ENCODE data around the gene CD27. TPM values are rescaled to one million over a fixed set of nuclear protein-coding genes. Genes with fewer than 3 reads are reported as not detected.
"Not testable (repeated sequence)": the region's sequence is repeated elsewhere in the genome, so short reads cannot be mapped to it uniquely, and the experiment has no call there.

Gene CD27
- total RNA-seq, 2 experiments from 2014 or later: 112 to 131 TPM

- no peak for DNase-seq
- peaks cover 46% of the 10 kb centered on the region for H3K36me3 Mint-ChIP-seq (ENCODE audit: low read depth)
- CTCF ChIA-PET: interaction anchor here (0.6 to 4.7 kb wide), 15 partner anchors 9 to 147 kb away, joined by 3 to 40 read pairs (median 6); partner anchors contain the start of gene MRPL51
Measured at GRCh38 chr12:6469609-6470374, 25.0 kb downstream of the CD27 start.

GRCh38 chr12:6470375-6471163 lies 25.8 kb downstream of the CD27 start, which contains the start of gene VAMP1:
Gene VAMP1 (minus strand): TSS chr12:6470677. CDS start chr12:6470531, 146 bp downstream.
- H3K4me3 Mint-ChIP-seq: peak within 1 kb of the TSS; percentile 93
- peak; percentile 93 for ATAC-seq
- no peaks in the 10 kb centered on the region for H3K9me3 Mint-ChIP-seq (ENCODE audit: insufficient read depth)
- peaks cover 56% of the 10 kb centered on the region for H3K4me1 Mint-ChIP-seq (ENCODE audit: low read depth)
- H3K36me3 Mint-ChIP-seq (ENCODE audit: low read depth): peaks cover 41% of the 10 kb centered on the region
- ChIA-PET POLR2A (interaction anchor here (0.7 to 4.8 kb wide), 33 partner anchors 9 to 474 kb away, joined by 3 to 61 read pairs (median 9); partner anchors contain the start of genes C12orf57, CD27, GAPDH and MRPL51), CTCF (interaction anchor here (0.6 to 4.7 kb wide), 18 partner anchors 9 to 420 kb away, joined by 3 to 40 read pairs (median 4); partner anchors contain the start of gene MRPL51)
- peak; percentile 99 for DNase-seq
- H3K27ac Mint-ChIP-seq: peak within 1 kb of the TSS; percentile 93
- peaks cover 2% of the 10 kb centered on the region for H3K27me3 Mint-ChIP-seq (ENCODE audit: low read depth)

More at GRCh38 chr12:6469609-6470374, 25.0 kb downstream of the CD27 start:
- peak overlapping the region; percentile 93 for H3K4me3 Mint-ChIP-seq
- POLR2A ChIA-PET: interaction anchor here (0.8 to 4.8 kb wide), 30 partner anchors 8 to 474 kb away, joined by 3 to 61 read pairs (median 10); partner anchors contain the start of genes C12orf57, CD27, GAPDH and MRPL51
- H3K4me1 Mint-ChIP-seq (ENCODE audit: low read depth): peaks cover 61% of the 10 kb centered on the region
- no peak for ATAC-seq
- H3K9me3 Mint-ChIP-seq (ENCODE audit: insufficient read depth): no peaks in the 10 kb centered on the region
- peak overlapping the region; percentile 93 for H3K27ac Mint-ChIP-seq
- H3K27me3 Mint-ChIP-seq (ENCODE audit: low read depth): peaks cover 2% of the 10 kb centered on the region

- DNase-seq (no peak), ATAC-seq (no peak)
- ChIA-PET CTCF (interaction anchor here (1.0 to 4.2 kb wide), 8 partner anchors 9 to 149 kb away, joined by 3 to 40 read pairs (median 6); partner anchors contain the start of gene MRPL51), POLR2A (interaction anchor here (1.2 to 4.8 kb wide), 3 partner anchors 21 to 65 kb away, joined by 4 to 61 read pairs (median 39); partner anchors contain the start of genes CD27, GAPDH and MRPL51)
- peaks cover 42% of the 10 kb centered on the region for H3K4me1 Mint-ChIP-seq (ENCODE audit: low read depth)
- H3K36me3 Mint-ChIP-seq (ENCODE audit: low read depth): peaks cover 27% of the 10 kb centered on the region
- no peaks in the 10 kb centered on the region for H3K9me3 Mint-ChIP-seq (ENCODE audit: insufficient read depth)
- H3K27me3 Mint-ChIP-seq (ENCODE audit: low read depth): peaks cover 2% of the 10 kb centered on the region
- no peak overlapping the region for H3K27ac Mint-ChIP-seq
- no peak overlapping the region for H3K4me3 Mint-ChIP-seq
Measured at GRCh38 chr12:6471989-6472360, 27.2 kb downstream of the CD27 start.

- ATAC-seq: no peak
- Mint-ChIP-seq H3K4me1 (ENCODE audit: low read depth) (peaks cover 37% of the 10 kb centered on the region), H3K4me3 (no peak overlapping the region), H3K27me3 (ENCODE audit: low read depth) (peaks cover 3% of the 10 kb centered on the region), H3K36me3 (ENCODE audit: low read depth) (peaks cover 22% of the 10 kb centered on the region), H3K9me3 (ENCODE audit: insufficient read depth) (no peaks in the 10 kb centered on the region), H3K27ac (no peak overlapping the region)
- POLR2A ChIA-PET: interaction anchor here (1.2 to 4.8 kb wide), 3 partner anchors 21 to 65 kb away, joined by 4 to 61 read pairs (median 39); partner anchors contain the start of genes CD27, GAPDH and MRPL51
- no peak for DNase-seq
- CTCF ChIA-PET: interaction anchor here (1.5 to 4.2 kb wide), 4 partner anchors 9 to 65 kb away, joined by 3 to 40 read pairs (median 10); partner anchors contain the start of gene MRPL51
Measured at GRCh38 chr12:6472491-6472890, 27.7 kb downstream of the CD27 start.

- POLR2A ChIA-PET, DNase-seq: not testable (repeated sequence)
- peaks cover 12% of the 10 kb centered on the region for H3K27me3 Mint-ChIP-seq (ENCODE audit: low read depth)
Measured at GRCh38 chr12:6475233-6475975, 30.6 kb downstream of the CD27 start.

GRCh38 chr12:6476489-6476888 lies 31.7 kb downstream of the CD27 start:
- peaks cover 9% of the 10 kb centered on the region for H3K4me1 Mint-ChIP-seq (ENCODE audit: low read depth)

More at GRCh38 chr12:6475233-6475975, 30.6 kb downstream of the CD27 start:
- H3K27ac Mint-ChIP-seq; ATAC-seq; CTCF ChIA-PET; H3K4me3 Mint-ChIP-seq; H3K9me3 Mint-ChIP-seq (ENCODE audit: insufficient read depth); H3K36me3 Mint-ChIP-seq (ENCODE audit: low read depth): not testable (repeated sequence)
- peaks cover 15% of the 10 kb centered on the region for H3K4me1 Mint-ChIP-seq (ENCODE audit: low read depth)

GRCh38 chr12:6477601-6478377 lies 33.0 kb downstream of the CD27 start:
- H3K4me1 Mint-ChIP-seq (ENCODE audit: low read depth); H3K9me3 Mint-ChIP-seq (ENCODE audit: insufficient read depth); ATAC-seq; H3K4me3 Mint-ChIP-seq; POLR2A ChIA-PET; DNase-seq; H3K27ac Mint-ChIP-seq; H3K36me3 Mint-ChIP-seq (ENCODE audit: low read depth); CTCF ChIA-PET: not testable (repeated sequence)
- peaks cover 12% of the 10 kb centered on the region for H3K27me3 Mint-ChIP-seq (ENCODE audit: low read depth)

More at GRCh38 chr12:6476489-6476888, 31.7 kb downstream of the CD27 start:
- H3K4me3 Mint-ChIP-seq: no peak overlapping the region
- no peak overlapping the region for H3K27ac Mint-ChIP-seq
- H3K36me3 Mint-ChIP-seq (ENCODE audit: low read depth): no peaks in the 10 kb centered on the region
- peaks cover 12% of the 10 kb centered on the region for H3K27me3 Mint-ChIP-seq (ENCODE audit: low read depth)
- no peaks in the 10 kb centered on the region for H3K9me3 Mint-ChIP-seq (ENCODE audit: insufficient read depth)
- DNase-seq (no peak), ATAC-seq (no peak)
- ChIA-PET CTCF (no interaction called here), POLR2A (no interaction called here)

- no peak for ATAC-seq
- CTCF ChIA-PET: interaction anchor here (0.6 kb wide), 1 partner anchor 50 kb away, joined by 3 read pairs; no protein-coding TSS in a partner anchor
- no peak overlapping the region for H3K4me3 Mint-ChIP-seq
- H3K4me1 Mint-ChIP-seq (ENCODE audit: low read depth): no peaks in the 10 kb centered on the region
- H3K36me3 Mint-ChIP-seq (ENCODE audit: low read depth): no peaks in the 10 kb centered on the region
- no peak overlapping the region for H3K27ac Mint-ChIP-seq
- H3K9me3 Mint-ChIP-seq (ENCODE audit: insufficient read depth): no peaks in the 10 kb centered on the region
- peaks cover 14% of the 10 kb centered on the region for H3K27me3 Mint-ChIP-seq (ENCODE audit: low read depth)
- POLR2A ChIA-PET: no interaction called here
- DNase-seq: no peak
Measured at GRCh38 chr12:6478416-6478815, 33.7 kb downstream of the CD27 start.

- ChIA-PET POLR2A (interaction anchor here (1.3 to 3.1 kb wide), 2 partner anchors 19 to 23 kb away, joined by 4 to 22 read pairs; partner anchors contain the start of gene VAMP1), CTCF (interaction anchor here (0.8 to 1.9 kb wide), 4 partner anchors 16 to 65 kb away, joined by 3 to 5 read pairs (median 4); no protein-coding TSS in a partner anchor)
- Mint-ChIP-seq H3K36me3 (ENCODE audit: low read depth) (peaks cover 17% of the 10 kb centered on the region), H3K27me3 (ENCODE audit: low read depth) (peaks cover 4% of the 10 kb centered on the region), H3K4me1 (ENCODE audit: low read depth) (peaks cover 11% of the 10 kb centered on the region), H3K4me3 (no peak overlapping the region), H3K27ac (no peak overlapping the region), H3K9me3 (ENCODE audit: insufficient read depth) (no peaks in the 10 kb centered on the region)
- DNase-seq (no peak), ATAC-seq (no peak)
Measured at GRCh38 chr12:6488240-6488639, 43.5 kb downstream of the CD27 start.

- no peak for ATAC-seq
- CTCF ChIA-PET: interaction anchor here (1.9 kb wide), 1 partner anchor 66 kb away, joined by 5 read pairs; no protein-coding TSS in a partner anchor
- DNase-seq: no peak
- Mint-ChIP-seq H3K27me3 (ENCODE audit: low read depth) (no peaks in the 10 kb centered on the region), H3K4me1 (ENCODE audit: low read depth) (peaks cover 11% of the 10 kb centered on the region), H3K9me3 (ENCODE audit: insufficient read depth) (no peaks in the 10 kb centered on the region), H3K27ac (no peak overlapping the region), H3K36me3 (ENCODE audit: low read depth) (peaks cover 17% of the 10 kb centered on the region), H3K4me3 (no peak overlapping the region)
- POLR2A ChIA-PET: interaction anchor here (3.1 kb wide), 1 partner anchor 20 kb away, joined by 22 read pairs; the partner anchor contains the start of gene VAMP1
Measured at GRCh38 chr12:6489449-6489848, 44.7 kb downstream of the CD27 start.

Measured in activated CD8-positive, alpha-beta T cell treated with anti-CD3 and anti-CD28 coated beads, Interleukin-2, amount 10 ng/mL, durations not matched to agents 7 days and 5 days (primary cell).